ENCODE results near the gene ANO9. TPM values are rescaled to one million over a fixed set of nuclear protein-coding genes. Genes with fewer than 3 reads are reported as not detected.

ANO9 gene
- total RNA-seq, 1 experiment from 2014 or later: 0.83 TPM

DNA sequence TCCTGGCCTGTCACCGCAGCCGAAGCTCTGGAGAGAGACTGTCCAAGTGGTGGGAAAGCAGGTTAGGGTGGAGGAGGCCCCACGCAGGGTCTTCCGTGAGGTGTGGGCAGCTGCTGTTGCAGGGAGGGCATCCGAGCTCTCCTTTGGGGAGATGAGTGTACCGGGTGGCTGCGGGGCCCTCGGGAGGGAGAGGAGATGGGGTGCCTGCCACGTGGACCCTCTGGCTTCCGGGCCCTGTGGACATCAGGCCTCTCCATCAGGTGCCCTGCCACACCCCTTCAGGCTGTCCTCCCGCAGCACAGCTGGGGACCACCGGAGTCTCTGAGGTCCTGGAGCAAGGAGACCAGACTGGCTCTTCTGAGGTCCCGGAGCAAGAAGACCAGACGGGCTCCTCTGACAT is 9.9 kb upstream of the ANO9 start:
- H3K36me3 ChIP-seq (replicated peaks; ENCODE audit: control insufficient read depth, insufficient read depth, low read length): peaks cover 11% of the 10 kb centered on the region
- H3K4me3 ChIP-seq (ENCODE audit: insufficient read depth, low read depth, low read length): no peak overlapping the region
- no peak for DNase-seq
- no peaks in the 10 kb centered on the region for H3K27me3 ChIP-seq (ENCODE audit: control insufficient read depth, insufficient read depth, low read length)

- no peaks in the 10 kb centered on the region for H3K27me3 ChIP-seq (ENCODE audit: control insufficient read depth, insufficient read depth, low read length)
- H3K36me3 ChIP-seq (replicated peaks; ENCODE audit: control insufficient read depth, insufficient read depth, low read length): peaks cover 11% of the 10 kb centered on the region
- peak overlapping the region; percentile 91 for H3K4me3 ChIP-seq (ENCODE audit: insufficient read depth, low read depth, low read length)
- DNase-seq: peak; percentile 88
Measured at GRCh38 chr11:450809-451451, 9.1 kb upstream of the ANO9 start.

- Histone ChIP-seq H3K27me3 (ENCODE audit: control insufficient read depth, insufficient read depth, low read length) (no peaks in the 10 kb centered on the region), H3K4me3 (ENCODE audit: insufficient read depth, low read depth, low read length) (peak within 1 kb of the TSS; percentile 91), H3K36me3 (replicated peaks; ENCODE audit: control insufficient read depth, insufficient read depth, low read length) (peaks cover 11% of the 10 kb centered on the region)
- peak; percentile 98 for DNase-seq
Measured at GRCh38 chr11:449889-450808, 8.3 kb upstream of the ANO9 start, which contains the start of gene PTDSS2. TSS of gene PTDSS2 (plus strand) at chr11:450279. CDS start at chr11:450456, 177 bp downstream.

GRCh38 chr11:447923-448731 is 6.3 kb upstream of the ANO9 start:
- Histone ChIP-seq H3K27me3 (ENCODE audit: control insufficient read depth, insufficient read depth, low read length) (no peaks in the 10 kb centered on the region), H3K36me3 (replicated peaks; ENCODE audit: control insufficient read depth, insufficient read depth, low read length) (peaks cover 2% of the 10 kb centered on the region), H3K4me3 (ENCODE audit: insufficient read depth, low read depth, low read length) (peak overlapping the region; percentile 82)
- DNase-seq: peak; percentile 99

GRCh38 chr11:446891-447290 is 5.1 kb upstream of the ANO9 start:
- DNase-seq: no peak
- H3K4me3 ChIP-seq (ENCODE audit: insufficient read depth, low read depth, low read length): no peak overlapping the region
- no peaks in the 10 kb centered on the region for H3K27me3 ChIP-seq (ENCODE audit: control insufficient read depth, insufficient read depth, low read length)
- H3K36me3 ChIP-seq (replicated peaks; ENCODE audit: control insufficient read depth, insufficient read depth, low read length): no peaks in the 10 kb centered on the region

DNA sequence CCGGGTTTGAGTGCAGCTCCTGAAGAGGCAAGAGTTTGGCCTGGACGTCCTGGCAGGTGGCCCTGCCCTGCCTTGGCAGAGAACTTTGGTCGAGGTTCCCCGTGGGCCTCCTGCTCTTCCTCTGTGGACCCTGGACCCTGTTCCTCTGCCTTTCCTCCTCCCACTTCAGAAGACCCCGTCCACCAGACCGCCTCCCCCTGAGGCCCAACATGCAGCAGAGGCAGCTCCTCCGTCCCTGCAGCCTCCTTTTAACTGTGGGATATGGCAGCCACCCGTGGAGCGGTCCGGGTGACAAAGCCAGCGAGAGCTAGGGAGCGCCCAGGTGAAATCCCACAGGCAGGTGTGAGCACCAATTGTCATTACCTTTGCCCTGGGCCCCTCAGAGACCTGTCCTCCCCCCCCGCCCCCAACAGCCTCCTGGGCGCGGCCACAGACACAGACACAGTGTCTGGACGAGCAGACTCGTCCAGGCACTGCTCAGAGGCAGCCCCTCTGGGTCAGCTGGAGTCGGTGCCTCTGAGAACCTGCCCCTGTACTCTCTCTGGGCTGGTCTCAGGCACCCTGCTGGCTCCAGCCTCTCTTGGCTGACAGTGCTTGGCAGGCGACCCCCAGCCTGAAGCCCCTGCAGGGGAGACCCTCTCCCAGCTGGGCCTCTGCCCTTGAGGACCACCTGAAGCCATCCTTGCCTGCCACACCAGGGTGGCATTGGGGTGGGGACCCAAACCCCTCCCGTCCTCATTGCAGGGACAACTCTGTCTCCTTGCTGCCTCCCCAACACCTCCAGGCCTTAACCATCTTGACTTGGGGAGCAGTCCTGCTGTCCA is 4.2 kb upstream of the ANO9 start:
- Histone ChIP-seq H3K36me3 (replicated peaks; ENCODE audit: control insufficient read depth, insufficient read depth, low read length) (no peaks in the 10 kb centered on the region), H3K4me3 (ENCODE audit: insufficient read depth, low read depth, low read length) (no peak overlapping the region), H3K27me3 (ENCODE audit: control insufficient read depth, insufficient read depth, low read length) (no peaks in the 10 kb centered on the region)
- DNase-seq: no peak

GRCh38 chr11:444396-445144 is 2.8 kb upstream of the ANO9 start:
- H3K27me3 ChIP-seq (ENCODE audit: control insufficient read depth, insufficient read depth, low read length): no peaks in the 10 kb centered on the region
- no peak overlapping the region for H3K4me3 ChIP-seq (ENCODE audit: insufficient read depth, low read depth, low read length)
- no peak for DNase-seq
- H3K36me3 ChIP-seq (replicated peaks; ENCODE audit: control insufficient read depth, insufficient read depth, low read length): no peaks in the 10 kb centered on the region

DNA sequence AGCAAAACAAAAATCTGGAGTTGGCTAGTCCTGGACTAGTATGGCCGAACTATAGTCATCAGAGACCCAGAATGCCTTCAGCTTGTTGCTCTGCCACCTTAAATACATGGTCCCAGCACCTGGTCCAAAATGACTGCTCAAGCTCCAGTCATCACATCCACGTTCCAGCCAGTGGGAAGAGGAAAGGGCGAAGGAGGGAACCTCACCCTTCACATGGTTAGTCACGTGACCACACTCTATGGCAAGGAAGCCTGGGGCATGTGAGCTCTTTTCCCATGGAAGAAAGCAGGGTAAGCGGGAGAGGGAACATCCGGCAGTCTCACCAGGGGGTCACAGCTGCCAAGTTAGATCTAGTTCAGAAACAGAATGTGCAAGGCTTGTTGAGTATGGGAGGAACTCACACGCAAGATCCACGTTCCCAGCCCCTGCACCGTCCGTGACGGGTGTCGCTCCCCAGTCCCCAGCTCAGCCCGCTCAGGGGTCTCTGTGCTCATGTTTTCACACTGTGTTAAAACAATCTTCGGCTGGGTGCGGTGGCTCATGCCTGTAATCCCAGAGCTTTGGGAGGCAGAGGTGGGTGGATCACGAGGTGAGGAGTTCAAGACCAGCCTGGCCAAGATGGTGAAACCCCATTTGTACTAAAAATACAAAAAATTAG is 1.9 kb upstream of the ANO9 start:
- no peaks in the 10 kb centered on the region for H3K36me3 ChIP-seq (replicated peaks; ENCODE audit: control insufficient read depth, insufficient read depth, low read length)
- H3K27me3 ChIP-seq (ENCODE audit: control insufficient read depth, insufficient read depth, low read length): no peaks in the 10 kb centered on the region
- no peak overlapping the region for H3K4me3 ChIP-seq (ENCODE audit: insufficient read depth, low read depth, low read length)
- DNase-seq: no peak

DNA sequence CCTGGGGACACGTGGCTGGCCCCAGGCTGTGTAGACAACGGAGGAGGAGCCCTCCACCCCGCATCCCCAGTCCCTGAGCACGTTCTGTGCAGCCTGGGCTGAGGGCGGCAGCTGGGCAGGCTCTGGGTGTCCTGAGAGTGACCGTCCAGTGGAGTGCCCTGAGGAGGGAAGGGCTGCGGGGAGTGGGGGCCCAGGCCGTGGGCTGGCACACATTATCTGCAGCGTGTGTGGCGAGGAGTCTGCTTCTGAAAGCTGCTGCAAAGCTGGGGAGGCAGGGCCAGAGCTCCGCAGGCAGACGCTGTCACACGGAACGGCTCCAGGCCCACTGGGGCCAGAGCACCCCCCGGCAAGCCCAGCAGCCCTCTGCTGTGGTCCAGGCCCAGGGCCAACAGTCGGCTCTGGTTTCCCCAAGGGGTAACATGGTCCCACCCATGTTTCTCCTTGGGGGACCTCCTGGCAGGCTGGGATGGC is 835 bp upstream of the ANO9 start:
- no peak for DNase-seq
- Histone ChIP-seq H3K27me3 (ENCODE audit: control insufficient read depth, insufficient read depth, low read length) (no peaks in the 10 kb centered on the region), H3K4me3 (ENCODE audit: insufficient read depth, low read depth, low read length) (no peak overlapping the region), H3K36me3 (replicated peaks; ENCODE audit: control insufficient read depth, insufficient read depth, low read length) (no peaks in the 10 kb centered on the region)

DNA sequence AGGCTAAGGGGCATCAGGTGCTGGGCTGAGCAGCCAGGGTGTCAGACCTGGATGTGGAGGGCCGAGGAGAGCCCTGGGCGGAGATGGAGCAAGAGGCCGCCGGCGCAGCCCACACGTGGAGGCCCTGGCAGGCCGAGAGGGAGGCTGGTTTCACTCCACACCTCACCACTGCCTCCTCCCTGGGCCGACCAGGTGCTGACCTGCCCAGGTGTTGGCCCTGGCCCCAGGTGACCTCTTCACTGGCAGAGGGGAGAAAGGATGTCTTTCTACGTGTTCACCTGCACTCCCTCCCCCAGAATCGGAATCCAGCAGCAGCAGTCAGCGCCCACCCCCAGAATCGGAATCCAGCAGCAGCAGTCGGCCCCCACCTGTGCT is 781 bp downstream of the ANO9 start:
- Histone ChIP-seq H3K36me3 (replicated peaks; ENCODE audit: control insufficient read depth, insufficient read depth, low read length) (no peaks in the 10 kb centered on the region), H3K27me3 (ENCODE audit: control insufficient read depth, insufficient read depth, low read length) (no peaks in the 10 kb centered on the region), H3K4me3 (ENCODE audit: insufficient read depth, low read depth, low read length) (no peak overlapping the region)
- DNase-seq: peak; percentile 80

DNA sequence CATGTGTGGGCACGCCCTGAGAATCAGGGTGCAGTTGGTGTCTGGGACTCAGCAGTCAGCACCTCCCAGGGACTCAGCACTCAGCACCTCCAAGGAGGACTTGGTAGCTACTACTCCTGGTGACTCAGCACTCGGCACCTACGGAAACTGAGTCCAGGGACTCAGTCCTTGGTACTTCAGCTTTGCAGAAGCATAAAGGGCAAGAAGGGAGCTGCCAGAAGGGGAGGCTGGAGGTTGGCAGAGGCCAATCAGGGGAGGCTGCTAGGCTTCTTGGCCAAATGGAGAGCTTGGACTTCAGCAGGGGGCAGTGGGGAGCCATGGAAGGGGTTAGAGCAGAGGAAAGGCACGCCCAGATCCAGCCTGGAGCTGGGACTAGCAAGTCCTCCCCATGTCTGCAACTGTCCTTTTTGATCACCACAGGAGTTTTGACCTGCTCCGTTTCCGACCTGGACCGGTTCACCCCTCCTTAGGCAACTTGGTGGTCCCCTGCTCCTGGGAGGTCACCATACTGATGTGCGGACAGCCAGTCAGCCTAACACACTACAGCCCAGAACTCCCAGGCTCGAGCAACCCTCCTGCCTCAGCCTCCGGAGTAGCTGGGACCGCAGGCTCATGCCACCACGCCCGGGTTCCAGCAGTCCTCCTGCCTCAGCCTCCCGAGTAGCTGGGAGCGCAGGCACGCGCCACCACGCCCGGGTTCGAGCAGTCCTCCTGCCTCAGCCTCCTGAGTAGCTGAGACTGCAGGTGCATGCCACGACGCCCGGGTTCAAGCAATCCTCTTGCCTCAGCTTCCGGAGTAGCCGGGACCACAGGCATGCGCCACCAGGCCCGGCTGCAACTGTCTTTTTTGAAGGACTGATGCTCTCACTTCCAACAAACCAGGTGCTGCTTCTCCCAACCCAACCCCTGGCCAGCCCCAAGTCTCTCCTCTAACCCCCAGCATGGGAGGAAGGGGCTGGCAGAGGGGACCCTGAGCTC is 1.5 kb downstream of the ANO9 start:
- Histone ChIP-seq H3K4me3 (ENCODE audit: insufficient read depth, low read depth, low read length) (no peak overlapping the region), H3K36me3 (replicated peaks; ENCODE audit: control insufficient read depth, insufficient read depth, low read length) (no peaks in the 10 kb centered on the region), H3K27me3 (ENCODE audit: control insufficient read depth, insufficient read depth, low read length) (no peaks in the 10 kb centered on the region)
- no peak for DNase-seq
